Measurements from ENCODE around the gene LDLRAP1. TPM values are rescaled to one million over a fixed set of nuclear protein-coding genes. Genes with fewer than 3 reads are reported as not detected.

The LDLRAP1 gene
- total and polyA plus RNA-seq, 2 experiments from 2014 or later = 9.6 to 22.7 TPM

GRCh38 chr1:25570798-25571521 lies 27.6 kb downstream of the LDLRAP1 start:
- no peak overlapping the region for H3K27ac ChIP-seq (ENCODE audit: low read depth)
- no peak for ATAC-seq
- Mint-ChIP-seq H3K9me3 (no peaks in the 10 kb centered on the region), H3K4me1 (peaks cover 53% of the 10 kb centered on the region), H3K27ac (no peak overlapping the region), H3K27me3 (ENCODE audit: insufficient read depth, low read depth, poor library complexity) (peaks cover 21% of the 10 kb centered on the region), H3K4me3 (no peak overlapping the region), H3K36me3 (ENCODE audit: low read depth) (no peaks in the 10 kb centered on the region; the same call in 2 of the 3 replicates)
- H3K36me3 ChIP-seq (ENCODE audit: insufficient read depth) = no peaks in the 10 kb centered on the region
- H3K79me2 ChIP-seq (replicated peaks; ENCODE audit: insufficient read depth) = no peaks in the 10 kb centered on the region
- no peak overlapping the region for H2AFZ ChIP-seq
- H3K4me2 ChIP-seq = no peak overlapping the region
- no peaks in the 10 kb centered on the region for H3K27me3 ChIP-seq (ENCODE audit: insufficient read depth)
- peaks cover 25% of the 10 kb centered on the region for H3K4me1 ChIP-seq (ENCODE audit: insufficient read depth)
- no peak for DNase-seq (ENCODE audit: low spot score)
- H3F3A ChIP-seq (replicated peaks; ENCODE audit: low read depth) = no peaks in the 10 kb centered on the region
- H3K9me2 ChIP-seq (ENCODE audit: insufficient read depth) = no peaks in the 10 kb centered on the region
- TF ChIP-seq ETS1 (IDR thresholded peaks at IDR 0.05) = no peak
- no peak for TF ChIP-seq CTCF (conservative IDR thresholded peaks at IDR 0.05; ENCODE audit: low read depth in 2 of 2)
- TF ChIP-seq REST (IDR thresholded peaks at IDR 0.05; ENCODE audit: unreplicated experiment) = no peak
- no peak for TF ChIP-seq CREB1 (CRISPR knock-in tag; IDR thresholded peaks at IDR 0.05; ENCODE audit: low read depth)
- no peak for TF ChIP-seq ZNF462 (CRISPR knock-in tag; IDR thresholded peaks at IDR 0.05)
- no peak for TF ChIP-seq JUNB (IDR thresholded peaks at IDR 0.05; ENCODE audit: unreplicated experiment)
- TF ChIP-seq STAT1 (IDR thresholded peaks at IDR 0.05; ENCODE audit: unreplicated experiment) = no peak
- no peak for TF ChIP-seq EZH2 (IDR thresholded peaks at IDR 0.05; ENCODE audit: low read depth, unreplicated experiment)
- no peak for TF ChIP-seq POLR2AphosphoS5 (IDR thresholded peaks at IDR 0.05; ENCODE audit: low read depth)
- no peak for TF ChIP-seq NANOG (IDR thresholded peaks at IDR 0.05; ENCODE audit: borderline replicate concordance)
- H3K4me3 ChIP-seq = no peak overlapping the region
- H4K20me1 ChIP-seq (replicated peaks; ENCODE audit: insufficient read depth) = no peaks in the 10 kb centered on the region

Data from GM23338 (cell line).